Neural progenitor cell (in vitro differentiated cells): ENCODE results near the gene GTPBP6. TPM values are rescaled to one million over a fixed set of nuclear protein-coding genes. Genes with fewer than 3 reads are reported as not detected.

ENCODE experiments used
- DNase-seq: peaks from one replicate; pipeline ENCODE4 v3.0.0-alpha.2; 2016; ENCODE audit warnings: low spot score
- H2AFZ ChIP-seq: fragments of 200-600 bp; sonication (generic); replicated peaks from 2 replicates; pipeline ENCODE4 v1.6.1; 2016; ENCODE audit warnings: antibody characterized with exemption
- H3F3A ChIP-seq: fragments of 200-600 bp; sonication (generic); 2 replicates; pipeline ENCODE4 v1.6.1; 2016; ENCODE audit warnings: antibody characterized with exemption, low read depth
- H3K27ac ChIP-seq: fragments of 200-600 bp; sonication (generic); 2 replicates; pipeline ENCODE4 v1.5.1; 2016; ENCODE audit warnings: mild to moderate bottlenecking
- H3K27me3 ChIP-seq: fragments of 200-600 bp; sonication (generic); 2 replicates; pipeline ENCODE4 v1.6.1; 2016; ENCODE audit warnings: mild to moderate bottlenecking, moderate library complexity
- H3K36me3 ChIP-seq: fragments of 200-600 bp; sonication (generic); 2 replicates; pipeline ENCODE4 v1.5.1; 2016
- H3K4me1 ChIP-seq: fragments of 200-600 bp; sonication (generic); 2 replicates; pipeline ENCODE4 v1.6.1; 2016; ENCODE audit warnings: mixed run types
- H3K4me2 ChIP-seq: fragments of 200-600 bp; sonication (generic); 2 replicates; pipeline ENCODE4 v1.6.1; 2016
- H3K4me3 ChIP-seq: fragments of 200-600 bp; sonication (generic); 2 replicates; pipeline ENCODE4 v1.5.1; 2016
- H3K79me2 ChIP-seq: fragments of 200-600 bp; sonication (generic); 2 replicates; pipeline ENCODE4 v1.6.1; 2016; ENCODE audit warnings: low read depth
- H3K9ac ChIP-seq: fragments of 200-600 bp; sonication (generic); 2 replicates; pipeline ENCODE4 v1.6.1; 2016
- H3K9me3 ChIP-seq: fragments of 200-600 bp; sonication (generic); 2 replicates; pipeline ENCODE4 v1.5.1; 2016; ENCODE audit warnings: low read depth
- H4K20me1 ChIP-seq: fragments of 200-600 bp; sonication (generic); 2 replicates; pipeline ENCODE4 v1.6.1; 2016; ENCODE audit warnings: low read depth
- H3K27ac Mint-ChIP-seq: 3 replicates; pipeline ENCODE4 v1.8.0; 2021; ENCODE audit warnings: mixed read lengths
- H3K27me3 Mint-ChIP-seq: 2 replicates; pipeline ENCODE4 v1.8.0; 2022; ENCODE audit warnings: low read depth, mild to moderate bottlenecking, inconsistent platforms, moderate library complexity, mixed read lengths; ENCODE audit not compliant: insufficient read depth
- H3K36me3 Mint-ChIP-seq: 3 replicates; pipeline ENCODE4 v1.8.0; 2021; ENCODE audit warnings: mixed read lengths
- H3K4me1 Mint-ChIP-seq: 3 replicates; pipeline ENCODE4 v1.8.0; 2021; ENCODE audit warnings: mixed read lengths
- H3K4me3 Mint-ChIP-seq: 3 replicates; pipeline ENCODE4 v1.8.0; 2021; ENCODE audit warnings: mild to moderate bottlenecking, moderate library complexity, mixed read lengths
- H3K9me3 Mint-ChIP-seq: 3 replicates; pipeline ENCODE4 v1.8.0; 2020; ENCODE audit warnings: mixed read lengths
- EZH2 ChIP-seq: fragments of 200-600 bp; sonication (generic); IDR thresholded peaks from 2 replicates; pipeline ENCODE4 v1.6.1; 2017; ENCODE audit warnings: antibody characterized with exemption, mild to moderate bottlenecking, moderate library complexity
- EZH2phosphoT487 ChIP-seq: fragments of 200-600 bp; sonication (generic); IDR thresholded peaks from 2 replicates; pipeline ENCODE4 v1.6.1; 2017; ENCODE audit warnings: antibody characterized with exemption
- total RNA-seq: library from RNA; depleted of rRNA; stranded (reverse); fragments of >200 nt; gene quantifications from 2 replicates; pipeline ENCODE4 v1.2.3, GENCODE V29; 2015; ENCODE audit warnings: low replicate concordance
- TF ChIP-seq, protein P1 (sequence below): fragments of 200-600 bp; sonication (generic); IDR thresholded peaks from 2 replicates; pipeline ENCODE4 v1.5.1; 2017; ENCODE audit warnings: antibody characterized with exemption, mild to moderate bottlenecking

Gene GTPBP6
- total RNA-seq, 1 donor from 2014 or later: 16.6 TPM

DNA sequence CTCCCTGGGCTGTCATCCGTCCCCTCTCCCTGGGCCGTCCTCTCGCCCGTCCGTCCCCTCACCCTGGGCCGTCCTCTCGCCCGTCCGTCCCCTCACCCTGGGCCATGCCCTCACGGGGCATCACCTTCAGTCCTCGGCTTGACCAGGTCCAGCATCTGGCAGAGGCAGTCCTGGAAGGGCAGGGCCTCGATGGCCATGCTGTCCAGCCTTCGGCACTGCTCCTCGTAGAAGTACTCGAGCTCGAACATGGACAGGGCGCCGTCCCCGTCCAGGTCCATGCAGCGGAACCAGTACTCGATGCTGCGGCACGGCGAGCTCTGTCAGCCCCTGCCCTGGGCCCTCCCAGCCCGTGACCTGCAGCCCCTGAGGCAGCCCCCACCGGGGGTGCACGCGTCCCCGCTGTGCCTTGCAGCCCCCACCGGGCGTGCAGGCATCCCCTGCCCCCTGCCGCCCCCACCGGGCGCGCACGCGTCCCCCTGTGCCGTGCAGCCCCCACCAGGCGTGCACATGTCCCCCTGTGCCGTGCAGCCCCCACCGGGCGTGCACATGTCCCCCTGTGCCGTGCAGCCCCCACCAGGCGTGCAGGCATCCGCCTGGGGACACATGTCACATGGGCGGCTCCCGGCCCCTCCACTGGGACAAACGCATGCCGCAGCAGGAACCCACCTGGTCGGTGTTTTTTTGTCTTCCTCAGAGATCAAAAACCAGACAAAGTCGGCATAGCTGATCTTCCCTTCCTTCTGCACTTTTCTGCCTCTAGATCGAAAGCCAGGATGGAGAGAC lies 22.2 kb upstream of the GTPBP6 start:
- H3K27me3 Mint-ChIP-seq: peaks cover 4% of the 10 kb centered on the region
- H3K27ac Mint-ChIP-seq: no peak overlapping the region
- no peaks in the 10 kb centered on the region for H3K9me3 ChIP-seq
- H3K79me2 ChIP-seq: no peaks in the 10 kb centered on the region
- no peak overlapping the region for H3K9ac ChIP-seq
- peaks cover 40% of the 10 kb centered on the region for H3K36me3 Mint-ChIP-seq
- H4K20me1 ChIP-seq: no peaks in the 10 kb centered on the region
- H3K4me1 ChIP-seq: no peaks in the 10 kb centered on the region
- no peaks in the 10 kb centered on the region for H3K27me3 ChIP-seq
- no peak overlapping the region for H2AFZ ChIP-seq
- H3K4me2 ChIP-seq: no peak overlapping the region
- no peak for TF ChIP-seq EZH2
- TF ChIP-seq, protein P1, sequence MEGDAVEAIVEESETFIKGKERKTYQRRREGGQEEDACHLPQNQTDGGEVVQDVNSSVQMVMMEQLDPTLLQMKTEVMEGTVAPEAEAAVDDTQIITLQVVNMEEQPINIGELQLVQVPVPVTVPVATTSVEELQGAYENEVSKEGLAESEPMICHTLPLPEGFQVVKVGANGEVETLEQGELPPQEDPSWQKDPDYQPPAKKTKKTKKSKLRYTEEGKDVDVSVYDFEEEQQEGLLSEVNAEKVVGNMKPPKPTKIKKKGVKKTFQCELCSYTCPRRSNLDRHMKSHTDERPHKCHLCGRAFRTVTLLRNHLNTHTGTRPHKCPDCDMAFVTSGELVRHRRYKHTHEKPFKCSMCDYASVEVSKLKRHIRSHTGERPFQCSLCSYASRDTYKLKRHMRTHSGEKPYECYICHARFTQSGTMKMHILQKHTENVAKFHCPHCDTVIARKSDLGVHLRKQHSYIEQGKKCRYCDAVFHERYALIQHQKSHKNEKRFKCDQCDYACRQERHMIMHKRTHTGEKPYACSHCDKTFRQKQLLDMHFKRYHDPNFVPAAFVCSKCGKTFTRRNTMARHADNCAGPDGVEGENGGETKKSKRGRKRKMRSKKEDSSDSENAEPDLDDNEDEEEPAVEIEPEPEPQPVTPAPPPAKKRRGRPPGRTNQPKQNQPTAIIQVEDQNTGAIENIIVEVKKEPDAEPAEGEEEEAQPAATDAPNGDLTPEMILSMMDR: no peak
- TF ChIP-seq EZH2phosphoT487: no peak
- DNase-seq: no peak
- no peaks in the 10 kb centered on the region for H3K4me1 Mint-ChIP-seq
- no peak overlapping the region for H3K27ac ChIP-seq
- no peaks in the 10 kb centered on the region for H3F3A ChIP-seq
- H3K4me3 ChIP-seq: no peak overlapping the region
- H3K9me3 Mint-ChIP-seq: peaks cover 34% of the 10 kb centered on the region
- no peak overlapping the region for H3K4me3 Mint-ChIP-seq
- no peaks in the 10 kb centered on the region for H3K36me3 ChIP-seq

DNA sequence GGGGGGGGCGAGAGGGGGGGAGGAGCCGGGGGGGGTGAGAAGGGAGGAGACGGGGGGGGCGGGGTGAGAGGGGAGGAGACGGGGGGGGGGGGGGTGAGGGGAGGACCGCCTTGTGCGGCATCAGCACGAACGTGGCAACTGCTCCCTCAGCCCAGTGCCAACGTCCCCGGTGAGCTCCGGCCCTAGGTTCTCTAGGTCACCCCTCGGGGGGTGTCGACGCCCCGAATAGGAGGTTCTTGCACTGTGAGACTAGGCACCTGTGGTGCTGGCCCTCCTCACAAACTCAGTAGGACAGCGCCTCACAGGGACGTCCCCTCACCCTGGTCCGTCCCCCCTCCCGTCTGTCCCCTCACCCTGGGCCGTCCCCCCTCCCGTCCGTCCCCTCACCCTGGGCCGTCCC lies 21.5 kb upstream of the GTPBP6 start:
- H3F3A ChIP-seq: no peaks in the 10 kb centered on the region
- H4K20me1 ChIP-seq: no peaks in the 10 kb centered on the region
- H3K4me3 ChIP-seq: no peak overlapping the region
- TF ChIP-seq, protein P1: no peak
- TF ChIP-seq EZH2 (no peak), EZH2phosphoT487 (no peak)
- no peaks in the 10 kb centered on the region for H3K4me1 Mint-ChIP-seq
- no peaks in the 10 kb centered on the region for H3K27me3 ChIP-seq
- peaks cover 43% of the 10 kb centered on the region for H3K36me3 Mint-ChIP-seq
- H2AFZ ChIP-seq: no peak overlapping the region
- H3K27me3 Mint-ChIP-seq: peaks cover 2% of the 10 kb centered on the region
- no peaks in the 10 kb centered on the region for H3K4me1 ChIP-seq
- no peak overlapping the region for H3K27ac Mint-ChIP-seq
- no peaks in the 10 kb centered on the region for H3K36me3 ChIP-seq
- H3K79me2 ChIP-seq: no peaks in the 10 kb centered on the region
- peaks cover 34% of the 10 kb centered on the region for H3K9me3 Mint-ChIP-seq
- H3K27ac ChIP-seq: no peak overlapping the region
- no peak overlapping the region for H3K4me3 Mint-ChIP-seq
- H3K9ac ChIP-seq: no peak overlapping the region
- DNase-seq: no peak
- H3K4me2 ChIP-seq: no peak overlapping the region
- no peaks in the 10 kb centered on the region for H3K9me3 ChIP-seq

DNA sequence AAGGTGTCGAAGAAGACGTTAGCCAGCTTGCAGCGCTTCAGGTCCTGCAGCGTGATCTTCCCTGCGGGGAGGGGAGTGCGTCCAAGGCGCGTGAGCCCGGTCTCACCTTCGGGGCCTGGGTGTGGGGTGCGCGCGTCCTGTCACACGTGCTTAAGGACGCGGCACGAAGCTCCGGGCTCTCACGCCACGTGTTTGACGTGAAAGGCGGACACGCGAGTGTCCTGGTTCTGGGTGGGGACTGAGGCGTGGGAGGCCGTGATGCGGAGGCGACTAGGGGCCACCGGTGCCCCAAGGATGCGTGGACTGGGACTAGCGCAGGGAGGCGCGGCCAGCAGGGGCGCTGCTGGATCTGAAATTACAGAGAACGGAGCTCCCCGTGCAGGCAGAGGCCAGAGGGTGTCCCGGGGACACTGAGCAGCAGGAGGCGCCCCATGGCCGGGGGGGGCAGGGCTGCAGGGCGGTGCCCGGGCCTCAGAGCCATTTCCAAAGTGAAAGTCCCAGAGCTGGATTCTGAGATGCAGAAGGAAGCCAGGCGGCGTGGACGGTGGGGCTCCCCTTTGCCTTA lies 20.3 kb upstream of the GTPBP6 start:
- no peaks in the 10 kb centered on the region for H3K4me1 ChIP-seq
- H3K27me3 ChIP-seq: no peaks in the 10 kb centered on the region
- DNase-seq: no peak
- no peak overlapping the region for H3K4me3 ChIP-seq
- H3K27me3 Mint-ChIP-seq: peaks cover 2% of the 10 kb centered on the region
- H3K4me3 Mint-ChIP-seq: no peak overlapping the region
- H3F3A ChIP-seq: no peaks in the 10 kb centered on the region
- no peak overlapping the region for H3K27ac Mint-ChIP-seq
- no peaks in the 10 kb centered on the region for H4K20me1 ChIP-seq
- H3K36me3 Mint-ChIP-seq: peaks cover 37% of the 10 kb centered on the region
- no peaks in the 10 kb centered on the region for H3K36me3 ChIP-seq
- H2AFZ ChIP-seq: no peak overlapping the region
- H3K9me3 ChIP-seq: no peaks in the 10 kb centered on the region
- no peak overlapping the region for H3K27ac ChIP-seq
- peaks cover 30% of the 10 kb centered on the region for H3K9me3 Mint-ChIP-seq
- H3K4me2 ChIP-seq: no peak overlapping the region
- no peak for TF ChIP-seq EZH2
- TF ChIP-seq, protein P1: peak; percentile 8
- H3K79me2 ChIP-seq: no peaks in the 10 kb centered on the region
- no peaks in the 10 kb centered on the region for H3K4me1 Mint-ChIP-seq
- H3K9ac ChIP-seq: no peak overlapping the region
